Uterus (tissue), 2 donors: ENCODE measurements around the gene PARP8.
"Not testable (repeated sequence)": the region's sequence is repeated elsewhere in the genome, so short reads cannot be mapped to it uniquely, and the experiment has no call there.

Experiments used
- POLR2A ChIP-seq, 2 donors: fragments of 450-650 bp; IDR thresholded peaks; one replicate each; pipeline ENCODE4 v1.6.1; 2016; ENCODE audit warnings: antibody characterized with exemption in 2 of 2, mild to moderate bottlenecking in 1 of 2, moderate library complexity in 1 of 2
- TF ChIP-seq, protein P1 (sequence below), 4 experiments: fragments of 200-600 bp in 2 of 4; fragments of 450-650 bp in 2 of 4; sonication (generic) in 2 of 4; IDR thresholded peaks; one replicate each; pipeline ENCODE4 v1.5.1; 2016 to 2019; ENCODE audit warnings: antibody characterized with exemption in 4 of 4, mild to moderate bottlenecking in 2 of 4, moderate library complexity in 1 of 4

DNA sequence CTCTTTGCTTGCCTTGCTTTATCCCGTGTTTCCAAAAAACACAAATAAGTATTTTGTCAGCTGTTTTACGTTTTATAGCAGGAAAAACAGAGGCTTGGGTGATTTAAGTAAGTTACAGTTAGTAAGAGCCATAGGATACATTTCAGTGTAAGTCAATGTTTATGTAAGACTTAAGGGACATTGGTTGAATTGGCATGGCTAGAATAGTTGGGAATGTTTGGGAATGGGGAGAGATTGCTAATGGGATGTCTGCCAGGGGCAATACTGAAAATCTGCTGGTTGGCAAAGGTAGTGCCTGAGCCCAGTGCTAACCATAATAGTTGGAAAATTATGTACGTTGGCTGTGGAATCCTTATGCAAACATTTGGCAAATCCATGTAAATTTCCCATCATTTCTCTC is 7.0 kb downstream of the PARP8 start:
- TF ChIP-seq POLR2A (IDR thresholded peaks at IDR 0.05): not testable (repeated sequence)
- TF ChIP-seq, protein P1, sequence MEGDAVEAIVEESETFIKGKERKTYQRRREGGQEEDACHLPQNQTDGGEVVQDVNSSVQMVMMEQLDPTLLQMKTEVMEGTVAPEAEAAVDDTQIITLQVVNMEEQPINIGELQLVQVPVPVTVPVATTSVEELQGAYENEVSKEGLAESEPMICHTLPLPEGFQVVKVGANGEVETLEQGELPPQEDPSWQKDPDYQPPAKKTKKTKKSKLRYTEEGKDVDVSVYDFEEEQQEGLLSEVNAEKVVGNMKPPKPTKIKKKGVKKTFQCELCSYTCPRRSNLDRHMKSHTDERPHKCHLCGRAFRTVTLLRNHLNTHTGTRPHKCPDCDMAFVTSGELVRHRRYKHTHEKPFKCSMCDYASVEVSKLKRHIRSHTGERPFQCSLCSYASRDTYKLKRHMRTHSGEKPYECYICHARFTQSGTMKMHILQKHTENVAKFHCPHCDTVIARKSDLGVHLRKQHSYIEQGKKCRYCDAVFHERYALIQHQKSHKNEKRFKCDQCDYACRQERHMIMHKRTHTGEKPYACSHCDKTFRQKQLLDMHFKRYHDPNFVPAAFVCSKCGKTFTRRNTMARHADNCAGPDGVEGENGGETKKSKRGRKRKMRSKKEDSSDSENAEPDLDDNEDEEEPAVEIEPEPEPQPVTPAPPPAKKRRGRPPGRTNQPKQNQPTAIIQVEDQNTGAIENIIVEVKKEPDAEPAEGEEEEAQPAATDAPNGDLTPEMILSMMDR (IDR thresholded peaks at IDR 0.05): not testable (repeated sequence)
